ENCODE measurements around the gene SYNDIG1.

DNA sequence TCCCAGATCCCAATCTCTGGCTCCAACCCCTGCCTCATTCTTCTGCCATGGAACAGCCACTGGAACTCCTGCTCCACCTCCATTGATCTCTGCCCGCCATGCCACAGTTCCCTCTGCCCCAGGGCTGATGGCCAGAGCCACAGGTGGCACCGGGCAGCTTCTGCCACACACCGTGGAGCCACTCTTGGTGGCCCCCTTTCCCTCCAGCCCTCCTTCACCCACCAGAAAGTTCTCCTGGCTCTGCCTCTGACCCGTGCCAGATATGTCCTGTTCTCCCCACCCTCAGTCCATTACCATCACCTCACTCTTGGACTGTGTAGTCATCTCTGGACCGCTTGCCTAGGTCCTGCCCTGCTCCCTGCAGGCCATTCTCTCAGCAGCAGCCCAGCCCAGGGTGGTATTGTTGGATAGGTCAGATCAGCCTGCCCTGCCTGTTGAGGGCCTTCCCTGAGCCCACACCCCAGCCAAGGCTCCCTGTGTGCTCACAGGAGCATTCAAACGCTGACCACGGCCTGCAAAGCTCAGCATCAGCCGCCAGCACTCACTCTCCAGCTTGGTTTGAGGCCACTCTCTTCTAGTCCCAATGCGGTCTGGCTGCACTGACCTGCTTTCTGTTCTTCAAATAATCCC is 16.8 kb upstream of the SYNDIG1 start:
- TF ChIP-seq, protein P1, sequence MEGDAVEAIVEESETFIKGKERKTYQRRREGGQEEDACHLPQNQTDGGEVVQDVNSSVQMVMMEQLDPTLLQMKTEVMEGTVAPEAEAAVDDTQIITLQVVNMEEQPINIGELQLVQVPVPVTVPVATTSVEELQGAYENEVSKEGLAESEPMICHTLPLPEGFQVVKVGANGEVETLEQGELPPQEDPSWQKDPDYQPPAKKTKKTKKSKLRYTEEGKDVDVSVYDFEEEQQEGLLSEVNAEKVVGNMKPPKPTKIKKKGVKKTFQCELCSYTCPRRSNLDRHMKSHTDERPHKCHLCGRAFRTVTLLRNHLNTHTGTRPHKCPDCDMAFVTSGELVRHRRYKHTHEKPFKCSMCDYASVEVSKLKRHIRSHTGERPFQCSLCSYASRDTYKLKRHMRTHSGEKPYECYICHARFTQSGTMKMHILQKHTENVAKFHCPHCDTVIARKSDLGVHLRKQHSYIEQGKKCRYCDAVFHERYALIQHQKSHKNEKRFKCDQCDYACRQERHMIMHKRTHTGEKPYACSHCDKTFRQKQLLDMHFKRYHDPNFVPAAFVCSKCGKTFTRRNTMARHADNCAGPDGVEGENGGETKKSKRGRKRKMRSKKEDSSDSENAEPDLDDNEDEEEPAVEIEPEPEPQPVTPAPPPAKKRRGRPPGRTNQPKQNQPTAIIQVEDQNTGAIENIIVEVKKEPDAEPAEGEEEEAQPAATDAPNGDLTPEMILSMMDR (IDR thresholded peaks at IDR 0.05) = no peak
- no peak for TF ChIP-seq POLR2A (IDR thresholded peaks at IDR 0.05)

All from body of pancreas (tissue), 4 donors.